ENCODE measurements around the gene CDK6.

CDK6 gene

GRCh38 chr7:92641921-92642511, 194.4 kb downstream of the CDK6 start:
- peak; percentile 38 to 59 (median 48) for DNase-seq

DNA sequence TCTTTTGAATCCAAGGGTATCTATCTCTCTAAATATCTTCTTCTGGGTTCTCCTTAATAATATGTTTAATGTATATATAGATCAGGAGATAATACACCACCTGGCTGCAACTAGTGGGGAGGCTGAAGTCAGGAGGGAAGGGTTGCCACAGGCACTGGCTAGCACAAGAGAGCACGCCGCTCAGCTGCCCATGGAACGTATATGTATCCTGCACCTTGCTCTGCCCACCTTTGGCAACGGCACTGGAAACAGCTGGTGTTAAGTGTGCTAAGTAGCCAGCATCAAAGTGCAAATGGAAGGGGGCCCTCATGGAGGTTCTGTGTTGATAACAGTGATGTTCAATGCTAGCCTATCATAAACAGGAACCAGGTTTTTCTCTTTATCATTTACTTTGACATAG, 196.4 kb downstream of the CDK6 start:
- DNase-seq: no peak

DNA sequence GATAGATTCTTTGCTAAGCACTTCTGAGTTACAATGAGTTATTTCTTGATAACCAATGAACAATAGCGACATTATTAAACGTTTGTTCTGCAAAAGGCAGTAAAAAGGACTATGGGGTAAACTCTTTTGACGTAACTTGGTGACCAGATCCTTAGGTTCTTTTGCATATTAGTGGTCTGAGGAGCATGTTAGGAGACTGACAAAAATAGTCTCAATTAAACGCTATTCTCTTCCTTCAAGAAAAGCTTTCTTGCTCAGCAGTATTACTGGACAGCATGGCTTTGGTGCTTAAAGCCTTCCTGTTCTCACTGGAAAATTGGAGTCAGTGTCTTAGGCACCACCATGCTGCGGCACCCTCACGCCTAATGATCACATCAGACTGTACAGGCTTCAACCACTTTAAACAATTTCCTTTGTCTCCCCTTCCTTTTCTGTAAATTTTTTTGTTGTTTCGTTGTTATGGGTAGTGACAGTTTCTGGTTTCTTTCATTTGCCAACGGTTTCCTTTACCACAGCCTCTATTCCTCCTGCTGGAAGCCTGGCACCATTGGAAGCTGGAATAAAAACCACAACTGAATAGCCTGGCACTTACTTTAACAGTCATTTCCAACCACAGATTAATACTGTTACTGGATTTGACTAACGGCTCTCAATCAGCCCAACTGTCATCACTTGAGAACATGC, 197.0 kb downstream of the CDK6 start:
- DNase-seq: peak in 3 of 4 experiments; percentile 28 to 44 (median 34)

DNA sequence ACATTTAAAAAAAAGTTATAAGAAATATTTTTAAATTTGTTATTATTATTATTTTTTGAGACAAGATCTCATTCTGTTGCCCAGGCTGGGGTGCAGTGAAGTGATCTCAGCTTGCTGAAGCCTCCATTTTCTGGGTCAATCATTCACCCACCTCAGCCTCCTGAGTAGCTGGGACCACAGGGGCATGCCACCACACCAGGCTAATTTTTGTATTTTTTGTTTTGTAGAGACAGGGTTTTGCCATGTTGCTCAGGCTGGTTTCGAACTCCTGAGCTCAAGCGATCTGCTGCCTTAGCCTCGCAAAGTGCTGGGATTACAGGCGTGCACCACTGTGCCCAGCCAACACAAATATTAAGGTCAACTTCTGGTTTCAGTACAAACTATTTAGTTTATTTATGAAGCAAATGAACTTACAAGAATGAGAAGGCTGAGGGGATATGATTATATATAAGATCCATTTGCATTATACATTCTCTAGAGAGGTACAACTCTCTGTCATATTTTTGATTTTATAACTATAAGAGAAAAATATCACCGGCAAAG, 200.3 kb downstream of the CDK6 start:
- DNase-seq: no peak

DNA sequence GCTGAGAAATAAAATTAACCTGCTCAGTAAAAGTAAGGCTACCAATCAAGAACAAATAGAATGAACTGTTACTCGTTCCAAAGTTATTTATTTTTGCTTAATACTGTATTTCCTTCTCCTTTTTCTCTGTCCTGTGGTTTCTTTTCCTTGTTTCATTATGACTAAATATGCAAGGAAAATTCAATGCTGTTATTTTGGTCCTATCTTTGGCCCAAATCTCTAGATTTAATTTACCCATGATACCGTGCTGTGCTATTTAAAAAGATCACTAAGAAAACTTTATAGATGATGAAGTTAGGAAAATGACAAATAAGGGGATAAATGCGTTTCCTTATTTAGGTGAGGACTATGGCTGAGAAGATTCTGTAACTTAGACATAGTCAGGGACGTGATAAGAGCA, 200.8 kb downstream of the CDK6 start:
- DNase-seq: peak in 2 of 4 experiments; percentile 54 to 60

DNA sequence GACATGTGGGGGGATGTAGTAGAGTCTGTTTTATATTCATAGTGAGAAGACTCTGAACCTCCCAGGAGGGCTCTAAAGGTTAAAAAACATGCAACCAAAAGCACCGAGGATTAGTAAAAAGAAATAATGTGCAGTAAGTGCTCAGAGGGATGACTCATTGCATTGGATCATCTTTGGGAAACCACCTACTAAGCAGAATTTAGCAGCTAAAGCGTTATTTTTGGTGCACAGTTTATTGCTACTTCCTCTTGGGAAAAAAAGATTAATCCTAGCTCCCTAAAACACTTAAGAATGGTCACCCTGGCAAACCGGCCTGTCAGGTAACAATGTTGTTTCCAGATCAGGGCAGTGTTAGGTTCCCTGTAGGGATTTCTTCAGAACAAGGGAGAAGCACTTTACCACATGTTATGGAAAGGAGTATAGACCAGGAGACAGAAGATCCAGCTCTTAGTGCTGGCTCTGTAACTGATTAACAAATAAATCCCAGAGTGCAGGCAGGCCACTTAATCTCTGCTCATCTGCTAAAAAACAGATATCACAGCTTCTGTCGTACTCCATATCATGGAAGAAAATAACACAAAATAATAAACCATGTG, 201.4 kb downstream of the CDK6 start:
- DNase-seq: peak; percentile 46 to 90 (median 75)

GRCh38 chr7:92634205-92634604, 202.2 kb downstream of the CDK6 start:
- peak in 2 of 4 experiments; percentile 57 to 58 for DNase-seq

DNA sequence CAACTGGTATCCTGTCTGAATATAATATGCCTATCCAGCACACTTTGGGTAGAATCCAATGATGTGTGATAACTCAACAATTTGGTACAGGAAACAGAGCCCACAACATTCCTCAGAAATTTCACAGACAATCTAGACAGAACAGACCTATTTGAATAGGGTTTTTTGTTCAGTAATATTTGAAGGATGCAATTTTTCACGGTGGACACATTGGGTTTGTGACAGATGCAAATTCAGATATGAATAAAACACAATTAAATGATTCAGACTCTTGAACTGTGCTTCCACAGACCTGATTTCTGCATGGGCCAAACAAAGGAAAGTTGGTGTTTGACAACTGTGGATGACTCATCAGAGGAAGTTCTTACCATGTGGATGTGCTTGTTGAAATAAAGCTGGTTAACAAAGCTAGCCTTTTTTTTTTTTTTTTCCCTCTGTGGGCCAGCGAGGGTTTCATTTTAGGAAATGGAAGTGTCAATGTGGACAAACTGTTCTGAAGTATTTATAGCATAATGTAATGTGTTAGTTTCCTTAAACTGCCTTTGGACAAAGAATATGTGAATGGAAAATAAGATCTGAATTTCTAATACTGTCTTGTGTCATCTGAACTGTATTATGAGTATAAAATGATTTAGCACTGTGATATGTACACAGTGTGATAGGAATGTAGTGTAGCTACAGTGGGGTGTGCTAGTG, 203.0 kb downstream of the CDK6 start:
- peak; percentile 79 to 95 (median 86) for DNase-seq

GRCh38 chr7:92632791-92633190, 203.6 kb downstream of the CDK6 start:
- no peak for DNase-seq

DNA sequence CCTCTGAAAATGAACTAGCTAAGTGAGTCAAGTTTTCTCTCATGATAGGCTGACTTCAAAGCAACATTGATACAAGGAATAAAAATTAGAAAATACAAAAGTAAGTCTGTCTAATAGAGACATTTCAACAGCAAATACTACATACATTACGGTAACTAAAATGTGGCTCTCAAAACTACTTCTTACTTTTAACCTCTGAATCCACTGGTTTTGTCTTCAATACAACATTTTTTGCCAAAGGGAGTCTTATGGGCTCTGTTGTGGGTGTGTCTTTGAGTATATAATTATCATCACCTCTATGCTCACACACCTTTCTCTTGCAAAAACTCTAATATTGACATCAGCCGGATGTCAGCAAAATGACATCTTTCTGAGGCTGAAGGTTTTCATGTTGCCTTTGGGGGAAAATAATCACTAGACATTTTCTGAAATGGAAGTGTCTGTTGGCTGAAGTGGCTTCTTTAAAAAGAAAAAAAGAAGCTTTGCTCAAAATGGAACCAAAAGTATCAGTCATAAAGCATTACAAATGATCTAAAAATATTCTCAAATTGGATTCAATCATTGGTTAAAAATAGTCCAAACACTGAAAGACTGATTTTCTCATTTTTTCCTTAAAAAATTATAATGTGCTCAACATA, 204.4 kb downstream of the CDK6 start:
- peak in 2 of 4 experiments; percentile 21 to 26 for DNase-seq

GRCh38 chr7:92631067-92631849, 205.1 kb downstream of the CDK6 start:
- DNase-seq: no peak

DNA sequence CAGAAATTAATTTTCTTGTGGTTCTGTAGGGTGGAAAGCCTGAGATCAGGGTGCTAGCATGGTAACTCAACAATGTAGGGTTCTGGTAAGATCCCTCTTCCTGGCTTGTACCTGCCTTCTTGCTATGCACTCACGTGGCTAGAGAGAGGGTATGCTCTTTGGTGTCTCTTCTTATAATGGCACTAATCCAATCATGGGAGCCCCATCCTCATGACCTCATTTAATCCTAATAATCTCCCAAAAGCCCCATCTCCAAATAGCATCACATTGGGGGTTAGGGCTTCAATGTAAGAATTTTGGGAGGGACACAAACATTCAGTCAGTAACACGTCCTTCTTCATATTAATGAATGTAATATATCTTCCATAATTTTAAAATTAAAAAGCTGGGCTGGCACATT, 206.6 kb downstream of the CDK6 start:
- no peak for DNase-seq

DNA sequence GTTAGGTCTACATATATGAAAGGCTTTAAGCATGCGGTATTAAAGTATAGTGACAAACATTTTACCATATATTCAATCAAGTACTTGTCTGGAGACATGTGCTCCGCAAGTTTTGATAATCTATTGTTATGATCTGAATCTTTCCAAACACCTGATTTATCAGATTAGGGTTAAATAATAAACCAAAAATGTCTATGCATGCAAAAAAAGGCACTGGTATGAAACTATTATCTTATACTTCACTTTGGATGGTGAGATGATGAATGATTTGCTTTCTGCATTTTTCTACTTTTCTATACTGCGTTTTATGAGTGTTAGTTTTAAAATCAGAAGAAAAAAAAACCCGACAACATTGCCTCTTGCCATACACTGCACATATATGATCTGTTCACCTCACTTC, 208.4 kb downstream of the CDK6 start:
- DNase-seq: no peak

DNA sequence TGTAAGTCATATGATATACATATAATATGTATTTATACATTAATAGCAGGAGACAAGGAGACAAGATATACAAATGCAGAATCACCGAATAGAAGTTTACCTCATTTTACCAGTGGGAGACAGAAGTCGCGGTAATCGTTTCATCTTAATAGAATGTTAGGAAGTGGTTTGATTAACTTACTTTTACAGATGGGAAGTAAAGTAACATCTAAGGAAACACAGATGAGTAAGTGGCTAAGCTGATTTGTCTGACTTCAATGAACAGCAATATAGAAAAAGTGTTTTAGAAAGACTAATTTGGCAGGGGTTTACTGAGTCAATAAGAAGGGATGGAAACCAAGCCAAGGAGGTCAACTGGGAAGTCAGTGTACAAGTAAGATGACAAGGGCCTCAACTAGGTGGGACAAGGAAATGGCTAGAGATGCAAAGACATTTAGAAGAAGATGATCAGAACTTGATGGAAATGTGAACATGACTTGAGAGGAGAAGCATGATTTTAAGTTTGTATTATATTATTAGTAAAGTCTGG, 210.0 kb downstream of the CDK6 start:
- DNase-seq: no peak

GRCh38 chr7:92625617-92626016, 210.8 kb downstream of the CDK6 start:
- DNase-seq: no peak

DNA sequence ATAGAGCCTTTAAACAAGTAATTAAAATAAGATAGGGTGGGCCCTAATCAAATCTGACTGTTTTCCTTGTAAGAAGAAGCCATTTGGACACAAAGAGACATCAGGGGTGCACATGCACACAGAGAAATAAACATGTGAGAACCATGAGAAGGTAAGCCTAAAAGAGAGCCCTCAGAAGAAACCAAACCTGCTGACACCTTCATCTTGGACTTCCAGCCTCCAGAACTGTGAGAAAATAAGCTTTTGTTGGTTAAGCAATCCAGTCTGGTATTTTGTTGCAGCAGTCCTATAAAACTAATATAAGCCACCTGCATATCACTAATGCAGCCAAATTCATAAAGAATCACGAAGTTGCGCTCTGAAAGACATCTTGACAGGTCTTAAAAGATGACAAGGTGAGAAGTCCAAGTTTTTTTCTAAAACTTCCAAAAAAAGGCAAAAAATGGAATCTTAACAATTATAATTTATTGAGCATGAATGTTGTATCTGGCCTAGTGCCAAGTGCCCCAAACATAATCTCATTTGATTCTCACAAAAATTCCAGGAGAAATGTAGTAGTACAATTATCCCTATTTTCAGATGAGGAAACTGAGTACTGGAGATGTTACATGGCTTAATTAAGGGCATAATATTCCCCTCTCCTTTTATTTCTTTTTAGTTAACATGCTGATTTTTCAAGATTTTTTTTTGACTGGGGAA, 211.9 kb downstream of the CDK6 start:
- DNase-seq: no peak

DNA sequence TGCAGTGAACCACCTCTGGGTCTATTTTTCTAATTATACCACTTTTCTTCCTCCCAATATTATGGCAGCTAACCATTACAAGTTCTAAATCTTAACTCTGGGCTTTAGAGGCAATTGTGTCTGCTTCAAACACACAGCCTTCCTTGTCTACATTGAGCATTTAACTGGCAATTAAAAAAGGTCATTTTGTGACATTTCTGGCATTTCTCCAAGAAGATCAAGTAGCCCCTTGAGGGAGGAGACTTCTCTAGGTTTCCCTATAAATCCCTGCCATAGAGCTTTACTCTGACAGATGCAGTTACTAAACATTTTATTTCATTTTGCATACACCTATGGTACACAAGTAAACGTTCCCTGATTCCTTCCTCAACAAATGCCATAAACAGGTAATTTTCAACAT, 212.8 kb downstream of the CDK6 start:
- no peak for DNase-seq

DNA sequence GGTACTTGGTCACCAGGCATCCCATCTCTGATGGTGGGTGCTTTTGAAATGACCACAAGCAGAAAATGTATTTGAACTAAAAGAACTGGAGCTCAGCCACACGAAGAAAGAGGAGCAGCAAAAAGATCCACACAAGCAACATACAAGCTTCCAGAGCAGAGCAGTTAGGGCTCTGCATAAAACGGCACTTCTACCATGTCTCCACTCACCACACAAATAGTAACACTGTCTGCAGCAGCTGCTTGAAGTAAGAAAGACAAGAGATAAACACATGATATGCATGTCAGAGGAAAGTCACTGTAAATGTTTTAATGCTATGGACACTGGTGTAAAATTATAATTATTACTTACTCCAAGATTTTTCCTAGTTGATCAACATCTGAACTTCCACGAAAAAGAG, 213.7 kb downstream of the CDK6 start:
- DNase-seq: no peak

DNA sequence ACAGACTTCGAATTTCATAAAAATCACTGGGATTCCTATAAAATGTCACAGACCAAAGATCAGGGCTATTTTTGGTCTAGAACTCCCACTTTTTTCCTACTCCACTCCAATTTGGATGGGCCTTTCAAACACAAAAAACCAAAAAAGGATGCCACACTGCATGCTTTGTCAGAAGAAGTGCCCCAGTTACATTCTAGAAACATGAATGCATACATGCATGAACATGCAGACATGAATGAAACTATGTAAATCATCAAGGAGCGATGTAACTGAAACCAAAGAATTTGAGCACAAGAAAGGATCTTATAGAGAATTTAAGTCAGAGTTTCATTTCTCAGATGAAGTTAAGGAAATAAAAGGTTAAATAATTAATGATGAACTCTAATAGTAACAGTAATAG, 214.3 kb downstream of the CDK6 start:
- DNase-seq: no peak

- DNase-seq: peak in 2 of 4 experiments; percentile 43 to 53
Measured at GRCh38 chr7:92621561-92622023, 214.8 kb downstream of the CDK6 start.

- peak; percentile 77 to 91 (median 88) for DNase-seq
Measured at GRCh38 chr7:92621026-92621540, 215.3 kb downstream of the CDK6 start.

Measured in suppressor macrophage (primary cell).